OCI-LY7 (cell line): ENCODE data around the gene GPX8. TPM values are rescaled to one million over a fixed set of nuclear protein-coding genes. Genes with fewer than 3 reads are reported as not detected.

Experiments used
- BruUV-seq: library from RNA; stranded (reverse); fragments of 400-500 nt; replicated peaks from 2 replicates; lab custom pipeline; 2021; lab: Mats Ljungman, UMichigan
- CTCF ChIA-PET: fragments of 300-600 bp; sonication (Branson Sonifier 250); formaldehyde crosslinking; loops from one replicate; lab custom pipeline; 2022; ENCODE audit warnings: antibody characterized with exemption; ENCODE audit not compliant: unreplicated experiment; lab: Charles Lee
- POLR2A ChIA-PET: fragments of 300-600 bp; sonication (Branson Sonifier 250); formaldehyde crosslinking; loops from one replicate; lab custom pipeline; 2022; ENCODE audit warnings: antibody characterized with exemption; lab: Charles Lee
- DNase-seq: peaks from one replicate; pipeline ENCODE4 v3.0.0-alpha.2; 2015; ENCODE audit warnings: low spot score
- H2AFZ ChIP-seq: fragments of 200-600 bp; sonication (generic), shearing (Covaris generic); 2 replicates; pipeline ENCODE4 v1.6.1; 2014; ENCODE audit warnings: mild to moderate bottlenecking, antibody characterized with exemption, low read length, moderate library complexity
- H3K27ac ChIP-seq: fragments of 200-600 bp; sonication (generic); 2 replicates; pipeline ENCODE4 v1.5.1; 2014; ENCODE audit warnings: mixed run types, low read depth, mild to moderate bottlenecking, moderate library complexity, low read length, inconsistent platforms; ENCODE audit not compliant: poor library complexity, severe bottlenecking
- H3K36me3 ChIP-seq: fragments of 200-600 bp; sonication (generic); 2 replicates; pipeline ENCODE4 v1.6.1; 2014; ENCODE audit warnings: mild to moderate bottlenecking, antibody characterized with exemption, low read length, moderate library complexity, mixed read lengths; ENCODE audit not compliant: insufficient read depth
- H3K4me1 ChIP-seq: fragments of 200-600 bp; sonication (generic); 2 replicates; pipeline ENCODE4 v1.5.1; 2014; ENCODE audit warnings: mild to moderate bottlenecking, low read length; ENCODE audit not compliant: insufficient read depth, poor library complexity, severe bottlenecking
- H3K4me2 ChIP-seq: fragments of 200-600 bp; sonication (generic); 2 replicates; pipeline ENCODE4 v1.6.1; 2014; ENCODE audit warnings: mild to moderate bottlenecking, low read length
- H3K4me3 ChIP-seq: fragments of 200-600 bp; sonication (generic); 2 replicates; pipeline ENCODE4 v1.5.1; 2014; ENCODE audit warnings: mild to moderate bottlenecking, low read depth, low read length; ENCODE audit not compliant: poor library complexity, severe bottlenecking
- H3K79me2 ChIP-seq: fragments of 200-600 bp; sonication (generic); 2 replicates; pipeline ENCODE4 v1.6.1; 2016; ENCODE audit warnings: low read depth, mild to moderate bottlenecking, low read length, moderate library complexity, mixed read lengths; ENCODE audit not compliant: insufficient read depth
- H3K9me2 ChIP-seq: fragments of 200-600 bp; sonication (generic); 2 replicates; pipeline ENCODE4 v1.6.1; 2016; ENCODE audit warnings: mild to moderate bottlenecking, low read length, mixed read lengths; ENCODE audit not compliant: insufficient read depth
- H3K9me3 ChIP-seq: fragments of 200-600 bp; sonication (generic); 2 replicates; pipeline ENCODE4 v1.6.1; 2014; ENCODE audit warnings: mild to moderate bottlenecking, mixed run types, low read length, mixed read lengths
- H4K20me1 ChIP-seq: fragments of 200-600 bp; sonication (generic); 2 replicates; pipeline ENCODE4 v1.6.1; 2014; ENCODE audit warnings: mild to moderate bottlenecking, antibody characterized with exemption, low read length, moderate library complexity, mixed read lengths; ENCODE audit not compliant: insufficient read depth
- EZH2phosphoT487 ChIP-seq: fragments of 200-600 bp; sonication (generic); IDR thresholded peaks from 2 replicates; pipeline ENCODE4 v1.6.1; 2018; ENCODE audit warnings: low read depth, borderline replicate concordance, mild to moderate bottlenecking, mixed run types, antibody characterized with exemption, low read length, moderate library complexity, mixed read lengths
- intact Hi-C: fragments of 100-400 bp; cut with micrococcal nuclease; formaldehyde crosslinking; loops from one replicate; pipeline ENCODE4 v1.10.0; 2022; ENCODE audit not compliant: unreplicated experiment
- total RNA-seq, 2 experiments: library from RNA; depleted of rRNA in 1 of 2; stranded (reverse); fragments of >200 nt in 1 of 2; shearing (Covaris generic) in 1 of 2; gene quantifications; 2 replicates each; pipeline ENCODE4 v1.2.3, GENCODE V29; 2014 to 2022
- TF ChIP-seq, protein P1 (sequence below): fragments of 200-600 bp; sonication (generic); conservative IDR thresholded peaks from 2 replicates; pipeline ENCODE4 v1.5.1; 2014; ENCODE audit warnings: mild to moderate bottlenecking, antibody characterized with exemption, low read length, moderate library complexity, mixed read lengths

Gene GPX8
- total RNA-seq, 2 experiments from 2014 or later: not detected

DNA sequence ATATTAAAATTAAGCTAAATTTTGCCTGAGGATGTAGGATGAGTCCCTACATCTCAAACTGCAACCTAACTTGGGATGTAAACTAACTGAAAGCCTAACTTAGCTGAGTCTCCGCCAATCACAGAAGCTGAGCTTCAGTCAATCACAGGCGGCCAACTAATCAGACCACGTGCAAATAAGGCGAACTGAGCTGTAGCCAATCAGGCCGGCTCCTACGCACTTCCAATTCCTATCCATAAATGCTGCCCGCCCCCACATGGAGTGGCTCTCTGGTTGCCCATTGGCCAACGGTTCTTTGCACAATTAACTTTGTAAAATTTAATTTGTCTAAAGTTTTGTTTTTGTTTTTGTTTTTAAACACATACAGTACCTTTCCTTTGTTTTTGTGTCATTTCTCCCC lies 13.9 kb upstream of the GPX8 start:
- DNase-seq: no peak
- no peak overlapping the region for H3K4me2 ChIP-seq
- H2AFZ ChIP-seq: no peak overlapping the region
- no peaks in the 10 kb centered on the region for H3K9me2 ChIP-seq
- intact Hi-C loops: loop anchor here (1.0 to 10.0 kb wide), 2 partner anchors 240 to 631 kb away; partner anchors contain the start of gene SNX18
- POLR2A ChIA-PET: no interaction called here
- no peaks in the 10 kb centered on the region for H3K9me3 ChIP-seq
- no peaks in the 10 kb centered on the region for H3K79me2 ChIP-seq
- CTCF ChIA-PET: no interaction called here
- H3K27ac ChIP-seq: no peak overlapping the region
- no peaks in the 10 kb centered on the region for H3K36me3 ChIP-seq
- H3K4me3 ChIP-seq: no peak overlapping the region
- BruUV-seq: no TSS peak
- no peak for TF ChIP-seq EZH2phosphoT487
- TF ChIP-seq, protein P1, sequence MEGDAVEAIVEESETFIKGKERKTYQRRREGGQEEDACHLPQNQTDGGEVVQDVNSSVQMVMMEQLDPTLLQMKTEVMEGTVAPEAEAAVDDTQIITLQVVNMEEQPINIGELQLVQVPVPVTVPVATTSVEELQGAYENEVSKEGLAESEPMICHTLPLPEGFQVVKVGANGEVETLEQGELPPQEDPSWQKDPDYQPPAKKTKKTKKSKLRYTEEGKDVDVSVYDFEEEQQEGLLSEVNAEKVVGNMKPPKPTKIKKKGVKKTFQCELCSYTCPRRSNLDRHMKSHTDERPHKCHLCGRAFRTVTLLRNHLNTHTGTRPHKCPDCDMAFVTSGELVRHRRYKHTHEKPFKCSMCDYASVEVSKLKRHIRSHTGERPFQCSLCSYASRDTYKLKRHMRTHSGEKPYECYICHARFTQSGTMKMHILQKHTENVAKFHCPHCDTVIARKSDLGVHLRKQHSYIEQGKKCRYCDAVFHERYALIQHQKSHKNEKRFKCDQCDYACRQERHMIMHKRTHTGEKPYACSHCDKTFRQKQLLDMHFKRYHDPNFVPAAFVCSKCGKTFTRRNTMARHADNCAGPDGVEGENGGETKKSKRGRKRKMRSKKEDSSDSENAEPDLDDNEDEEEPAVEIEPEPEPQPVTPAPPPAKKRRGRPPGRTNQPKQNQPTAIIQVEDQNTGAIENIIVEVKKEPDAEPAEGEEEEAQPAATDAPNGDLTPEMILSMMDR: no peak
- H3K4me1 ChIP-seq: no peaks in the 10 kb centered on the region
- H4K20me1 ChIP-seq: no peaks in the 10 kb centered on the region

DNA sequence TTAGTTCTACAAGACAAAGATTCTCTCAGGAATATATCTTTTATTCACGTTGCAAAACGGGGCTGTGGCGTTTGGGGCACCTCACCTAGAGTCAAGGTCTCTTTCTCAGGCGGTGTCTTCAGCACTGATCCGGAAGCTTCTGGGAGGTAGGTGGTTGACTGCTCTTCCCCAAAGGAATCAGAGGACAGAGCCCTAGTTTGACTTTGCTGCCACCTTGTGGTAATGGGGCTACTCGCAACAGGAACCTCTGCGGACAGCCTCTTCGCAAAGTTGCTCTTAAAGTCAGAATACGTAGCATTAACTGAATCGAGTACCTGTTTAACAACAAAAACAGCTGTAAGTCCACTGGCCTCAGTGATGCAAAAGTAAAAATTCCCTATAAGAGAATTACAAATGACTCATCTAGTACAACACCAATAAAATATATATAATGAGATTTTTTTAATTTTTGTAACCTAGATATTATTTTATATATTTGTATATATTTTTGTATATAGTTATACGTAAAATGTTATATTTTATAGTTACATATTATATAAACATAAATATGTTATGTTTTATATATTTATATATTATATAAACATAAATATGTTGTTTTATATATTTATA lies 13.3 kb upstream of the GPX8 start:
- H3K79me2 ChIP-seq: no peaks in the 10 kb centered on the region
- DNase-seq: peak; percentile 71
- H3K27ac ChIP-seq: no peak overlapping the region
- H3K4me3 ChIP-seq: no peak overlapping the region
- H2AFZ ChIP-seq: no peak overlapping the region
- POLR2A ChIA-PET: no interaction called here
- no peaks in the 10 kb centered on the region for H3K36me3 ChIP-seq
- H3K9me3 ChIP-seq: no peaks in the 10 kb centered on the region
- TF ChIP-seq, protein P1: peak; percentile 97
- TF ChIP-seq EZH2phosphoT487: no peak
- no TSS peak for BruUV-seq
- no peaks in the 10 kb centered on the region for H3K4me1 ChIP-seq
- H3K4me2 ChIP-seq: no peak overlapping the region
- no peaks in the 10 kb centered on the region for H4K20me1 ChIP-seq
- CTCF ChIA-PET: no interaction called here
- H3K9me2 ChIP-seq: no peaks in the 10 kb centered on the region
- intact Hi-C loops: loop anchor here (1.0 to 10.0 kb wide), 2 partner anchors 240 to 632 kb away; partner anchors contain the start of gene SNX18

DNA sequence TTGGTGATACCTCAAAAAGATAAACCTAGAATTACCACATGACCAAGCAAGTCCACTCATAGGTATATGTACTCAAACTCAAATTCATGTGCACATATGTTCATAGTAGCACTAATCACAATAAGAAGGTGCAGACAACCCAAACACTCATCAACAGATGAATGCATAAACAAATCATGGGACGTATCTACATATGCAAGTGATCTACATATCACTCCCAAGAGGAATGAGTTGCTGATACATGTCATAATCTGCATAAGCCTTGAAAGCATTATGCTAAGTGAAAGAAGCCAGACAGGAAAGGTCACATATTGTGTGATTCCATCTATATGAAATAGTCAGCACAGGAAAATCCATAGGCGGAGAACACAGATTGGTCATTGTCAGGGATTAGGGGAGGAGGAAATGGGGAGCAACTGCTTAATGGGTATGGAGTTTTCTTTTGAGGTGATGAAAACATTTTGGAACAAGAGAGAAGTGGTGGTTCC lies 10.6 kb upstream of the GPX8 start:
- H3K36me3 ChIP-seq: no peaks in the 10 kb centered on the region
- intact Hi-C loops: loop anchor here (10.0 kb wide), 1 partner anchor 635 kb away; the partner anchor contains the start of gene SNX18
- no peak overlapping the region for H3K27ac ChIP-seq

More for the DNA sequence above, 10.6 kb upstream of the GPX8 start:
- Histone ChIP-seq H3K4me1 (no peaks in the 10 kb centered on the region), H3K79me2 (no peaks in the 10 kb centered on the region), H3K4me3 (no peak overlapping the region), H2AFZ (no peak overlapping the region), H3K9me3 (no peaks in the 10 kb centered on the region), H3K9me2 (no peaks in the 10 kb centered on the region), H4K20me1 (no peaks in the 10 kb centered on the region), H3K4me2 (no peak overlapping the region)
- DNase-seq: no peak
- ChIA-PET CTCF (no interaction called here), POLR2A (no interaction called here)
- no peak for TF ChIP-seq EZH2phosphoT487
- TF ChIP-seq, protein P1: no peak
- no TSS peak for BruUV-seq
